ENCODE measurements around the gene SIRT2.

Gene SIRT2

GRCh38 chr19:38849147-38849859 lies 50.1 kb downstream of the SIRT2 start (continued):
- peak; percentile 72 for TF ChIP-seq PRDM4 (tag by site-specific recombination; IDR thresholded peaks at IDR 0.05)
- TF ChIP-seq ZNF354C (tag by site-specific recombination; IDR thresholded peaks at IDR 0.05; ENCODE audit: borderline replicate concordance, low read depth): no peak
- TF ChIP-seq MYNN (tag by site-specific recombination; IDR thresholded peaks at IDR 0.05; ENCODE audit: borderline replicate concordance): peak; percentile 33; the same call in 1 of the 2 replicates
- TF ChIP-seq ZFHX2 (tag by site-specific recombination; conservative IDR thresholded peaks at IDR 0.05): peak; percentile 98
- peak; percentile 76 for TF ChIP-seq IKZF3 (tag by site-specific recombination; IDR thresholded peaks at IDR 0.05)
- peak; percentile 81 for TF ChIP-seq ZNF610 (tag by site-specific recombination; IDR thresholded peaks at IDR 0.05; ENCODE audit: borderline replicate concordance)
- no peak for TF ChIP-seq INSM2 (tag by site-specific recombination; IDR thresholded peaks at IDR 0.05)
- peak; percentile 97 for TF ChIP-seq ZBTB10 (tag by site-specific recombination; IDR thresholded peaks at IDR 0.05)
- peak; percentile 60 for TF ChIP-seq ZNF398 (tag by site-specific recombination; IDR thresholded peaks at IDR 0.05)
- no peak for TF ChIP-seq HOXC10 (CRISPR knock-in tag; IDR thresholded peaks at IDR 0.05)
- peak; percentile 83 for TF ChIP-seq ZNF335 (tag by site-specific recombination; conservative IDR thresholded peaks at IDR 0.05)
- peak; percentile 99 for TF ChIP-seq ZBTB26 (tag by site-specific recombination; optimal IDR thresholded peaks at IDR 0.05)
- peak; percentile 70 for TF ChIP-seq SP3 (tag by site-specific recombination; IDR thresholded peaks at IDR 0.05)
- 0 out of 2 replicates have a peak, but pooled peaks have one; percentile 5 for TF ChIP-seq ZNF623 (tag by site-specific recombination; IDR thresholded peaks at IDR 0.05)
- peak; percentile 36; the same call in 1 of the 2 replicates for TF ChIP-seq ZFP37 (tag by site-specific recombination; IDR thresholded peaks at IDR 0.05)
- peak; percentile 62 for TF ChIP-seq GLIS1 (tag by site-specific recombination; IDR thresholded peaks at IDR 0.05)
- TF ChIP-seq ZNF169 (tag by site-specific recombination; IDR thresholded peaks at IDR 0.05): peak; percentile 46; the same call in 1 of the 2 replicates
- TF ChIP-seq ZEB2 (tag by site-specific recombination; IDR thresholded peaks at IDR 0.05): peak; percentile 53; the same call in 1 of the 2 replicates
- peak; percentile 72 for TF ChIP-seq ZNF692 (tag by site-specific recombination; IDR thresholded peaks at IDR 0.05)
- TF ChIP-seq ZIC2 (tag by site-specific recombination; IDR thresholded peaks at IDR 0.05): no peak
- peak; percentile 97 for TF ChIP-seq EGR2 (tag by site-specific recombination; IDR thresholded peaks at IDR 0.05; ENCODE audit: low read depth)
- TF ChIP-seq ZBTB48 (tag by site-specific recombination; IDR thresholded peaks at IDR 0.05): peak; percentile 29; the same call in 1 of the 2 replicates
- TF ChIP-seq ZNF350 (tag by site-specific recombination; IDR thresholded peaks at IDR 0.05): no peak
- TF ChIP-seq ZSCAN5A (tag by site-specific recombination; IDR thresholded peaks at IDR 0.05): peak; percentile 96
- no peak for TF ChIP-seq ZNF664 (tag by site-specific recombination; IDR thresholded peaks at IDR 0.05)
- peak; percentile 50 for TF ChIP-seq ZBTB8A (tag by site-specific recombination; IDR thresholded peaks at IDR 0.05)
- peak; percentile 88 for TF ChIP-seq SP2 (tag by site-specific recombination; IDR thresholded peaks at IDR 0.05)
